HG02938 (cell line): ENCODE measurements around the gene DHRS13.
"Not testable (repeated sequence)": the region's sequence is repeated elsewhere in the genome, so short reads cannot be mapped to it uniquely, and the experiment has no call there.

Source experiments
- ATAC-seq: cut with Tn5 transposase; IDR thresholded peaks from one replicate; pipeline ENCODE4 v1.9.1; 2021; ENCODE audit warnings: mild to moderate bottlenecking, moderate library complexity; ENCODE audit not compliant: unreplicated experiment

DHRS13 gene

GRCh38 chr17:28937044-28937729, 34.3 kb upstream of the DHRS13 start:
- no peak for ATAC-seq

- no peak for ATAC-seq
Observed at GRCh38 chr17:28935744-28936460, 33.0 kb upstream of the DHRS13 start.

GRCh38 chr17:28934508-28934907, 31.6 kb upstream of the DHRS13 start:
- not testable (repeated sequence) for ATAC-seq

- ATAC-seq: no peak
Observed at GRCh38 chr17:28929787-28930186, 26.9 kb upstream of the DHRS13 start.

- no peak for ATAC-seq
Observed at GRCh38 chr17:28928061-28928460, 25.2 kb upstream of the DHRS13 start.

- no peak for ATAC-seq
Observed at GRCh38 chr17:28926786-28927185, 23.9 kb upstream of the DHRS13 start.

GRCh38 chr17:28926366-28926765, 23.5 kb upstream of the DHRS13 start:
- ATAC-seq: no peak

- no peak for ATAC-seq
Observed at GRCh38 chr17:28925912-28926365, 23.1 kb upstream of the DHRS13 start.

GRCh38 chr17:28920201-28920600, 17.3 kb upstream of the DHRS13 start:
- no peak for ATAC-seq

GRCh38 chr17:28918295-28918694, 15.4 kb upstream of the DHRS13 start:
- ATAC-seq: no peak

GRCh38 chr17:28917465-28917864, 14.6 kb upstream of the DHRS13 start:
- ATAC-seq: no peak

GRCh38 chr17:28917029-28917428, 14.2 kb upstream of the DHRS13 start:
- no peak for ATAC-seq

- no peak for ATAC-seq
Observed at GRCh38 chr17:28916302-28916934, 13.5 kb upstream of the DHRS13 start.

GRCh38 chr17:28912938-28913333, 10.1 kb upstream of the DHRS13 start:
- ATAC-seq: no peak

- ATAC-seq: no peak
Observed at GRCh38 chr17:28912281-28912937, 9.5 kb upstream of the DHRS13 start.

GRCh38 chr17:28911411-28912045, 8.6 kb upstream of the DHRS13 start:
- no peak for ATAC-seq

- ATAC-seq: no peak
Observed at GRCh38 chr17:28910534-28910933, 7.7 kb upstream of the DHRS13 start.

- ATAC-seq: no peak
Observed at GRCh38 chr17:28908640-28909167, 5.8 kb upstream of the DHRS13 start.

- ATAC-seq: no peak
Observed at GRCh38 chr17:28907709-28908475, 5.0 kb upstream of the DHRS13 start.
